Astrocyte (in vitro differentiated cells and primary cell): ENCODE measurements around the gene DUSP14. TPM values are rescaled to one million over a fixed set of nuclear protein-coding genes. Genes with fewer than 3 reads are reported as not detected.

Experiments
- DNase-seq: peaks from one replicate; pipeline ENCODE4 v3.0.0-alpha.2; 2010; ENCODE audit warnings: low read depth
- FAIRE-seq: peaks from 2 replicates; lab custom pipeline; 2011; peaks lifted over from hg19 to GRCh38; lab: Jason Lieb, UNC
- H2AFZ ChIP-seq: 2 replicates; pipeline ENCODE4 v1.6.0; 2012; ENCODE audit warnings: low read depth, low read length, inconsistent platforms
- H3K27ac ChIP-seq: 2 replicates; pipeline ENCODE4 v1.5.1; 2011; ENCODE audit warnings: low read depth, low read length, inconsistent platforms
- H3K27me3 ChIP-seq: 2 replicates; pipeline ENCODE4 v1.6.0; 2011; ENCODE audit warnings: low read length, inconsistent platforms; ENCODE audit not compliant: insufficient read depth
- H3K36me3 ChIP-seq: 2 replicates; pipeline ENCODE4 v1.5.1; 2011; ENCODE audit warnings: low read length, inconsistent platforms; ENCODE audit not compliant: insufficient read depth
- H3K4me1 ChIP-seq: 2 replicates; pipeline ENCODE4 v1.5.1; 2011; ENCODE audit warnings: low read length, inconsistent platforms; ENCODE audit not compliant: insufficient read depth
- H3K4me2 ChIP-seq: 2 replicates; pipeline ENCODE4 v1.6.0; 2012; ENCODE audit warnings: low read length, inconsistent platforms
- H3K4me3 ChIP-seq: 2 replicates; pipeline ENCODE4 v1.5.1; 2011; ENCODE audit warnings: low read depth, mild to moderate bottlenecking, low read length, inconsistent platforms; ENCODE audit not compliant: insufficient read depth
- H3K79me2 ChIP-seq: 2 replicates; pipeline ENCODE4 v1.6.0; 2012; ENCODE audit warnings: mild to moderate bottlenecking, low read length, inconsistent platforms; ENCODE audit not compliant: insufficient read depth
- H3K9ac ChIP-seq: 2 replicates; pipeline ENCODE4 v1.6.0; 2012; ENCODE audit warnings: mild to moderate bottlenecking, low read length, inconsistent platforms
- H3K9me3 ChIP-seq: 2 replicates; pipeline ENCODE4 v1.5.1; 2012; ENCODE audit warnings: low read depth, mild to moderate bottlenecking, low read length, inconsistent platforms; ENCODE audit not compliant: insufficient read depth
- H4K20me1 ChIP-seq: 2 replicates; pipeline ENCODE4 v1.6.0; 2012; ENCODE audit warnings: low read length, inconsistent platforms; ENCODE audit not compliant: insufficient read depth
- H3K27ac Mint-ChIP-seq: one replicate; pipeline ENCODE4 v1.8.0; 2021; ENCODE audit warnings: mild to moderate bottlenecking, mixed read lengths; ENCODE audit not compliant: unreplicated experiment
- H3K27me3 Mint-ChIP-seq: one replicate; pipeline ENCODE4 v1.8.0; 2021; ENCODE audit warnings: low read depth, mixed read lengths; ENCODE audit not compliant: unreplicated experiment
- H3K36me3 Mint-ChIP-seq: one replicate; pipeline ENCODE4 v1.8.0; 2021; ENCODE audit warnings: low read depth, mixed read lengths; ENCODE audit not compliant: unreplicated experiment
- H3K4me1 Mint-ChIP-seq: one replicate; pipeline ENCODE4 v1.8.0; 2021; ENCODE audit warnings: low read depth, mixed read lengths; ENCODE audit not compliant: unreplicated experiment
- H3K4me3 Mint-ChIP-seq: one replicate; pipeline ENCODE4 v1.8.0; 2021; ENCODE audit warnings: mild to moderate bottlenecking, moderate library complexity, mixed read lengths; ENCODE audit not compliant: unreplicated experiment
- H3K9me3 Mint-ChIP-seq: one replicate; pipeline ENCODE4 v1.8.0; 2021; ENCODE audit warnings: mild to moderate bottlenecking, mixed read lengths; ENCODE audit not compliant: unreplicated experiment
- CTCF ChIP-seq: IDR thresholded peaks from 2 replicates; pipeline ENCODE4 v1.5.1; 2011; ENCODE audit warnings: low read depth, mild to moderate bottlenecking, inconsistent platforms, low read length, moderate library complexity; ENCODE audit not compliant: insufficient read depth
- EZH2 ChIP-seq: IDR thresholded peaks from 2 replicates; pipeline ENCODE4 v1.6.1; 2012; ENCODE audit warnings: mild to moderate bottlenecking, low read length, inconsistent platforms; ENCODE audit not compliant: insufficient read depth
- total RNA-seq: library from RNA; stranded (reverse); gene quantifications from 2 replicates; pipeline ENCODE4 v1.2.1, GENCODE V29; 2021

The DUSP14 gene
- total RNA-seq, 1 donor from 2014 or later = 69.1 TPM

GRCh38 chr17:37541880-37542660 is 52.4 kb downstream of the DUSP14 start:
- H3K27me3 ChIP-seq = no peaks in the 10 kb centered on the region
- no peak overlapping the region for H3K27ac ChIP-seq
- peaks cover 14% of the 10 kb centered on the region for H3K4me1 Mint-ChIP-seq
- DNase-seq = peak; percentile 40
- H2AFZ ChIP-seq = no peak overlapping the region
- H3K36me3 Mint-ChIP-seq = peaks cover 24% of the 10 kb centered on the region
- H3K4me3 ChIP-seq = no peak overlapping the region
- no peaks in the 10 kb centered on the region for H3K9me3 Mint-ChIP-seq
- H3K36me3 ChIP-seq = peaks cover 35% of the 10 kb centered on the region
- H3K9ac ChIP-seq = no peak overlapping the region
- H3K27ac Mint-ChIP-seq = peak overlapping the region; percentile 99
- H4K20me1 ChIP-seq = peaks cover 18% of the 10 kb centered on the region
- FAIRE-seq = no peak
- peak overlapping the region; percentile 28 for H3K4me3 Mint-ChIP-seq
- H3K79me2 ChIP-seq = peaks cover 23% of the 10 kb centered on the region
- H3K4me2 ChIP-seq = no peak overlapping the region
- TF ChIP-seq CTCF (no peak), EZH2 (no peak)
- H3K4me1 ChIP-seq = peaks cover 3% of the 10 kb centered on the region
- H3K9me3 ChIP-seq = no peaks in the 10 kb centered on the region
- H3K27me3 Mint-ChIP-seq = no peaks in the 10 kb centered on the region

GRCh38 chr17:37543637-37544052 is 54.0 kb downstream of the DUSP14 start:
- FAIRE-seq (no peak), DNase-seq (no peak)
- peaks cover 32% of the 10 kb centered on the region for H3K79me2 ChIP-seq
- TF ChIP-seq EZH2 = no peak
- no peak for TF ChIP-seq CTCF
- H4K20me1 ChIP-seq = peaks cover 20% of the 10 kb centered on the region
- no peak overlapping the region for H3K4me2 ChIP-seq
- no peaks in the 10 kb centered on the region for H3K9me3 ChIP-seq
- H3K4me3 ChIP-seq = no peak overlapping the region
- peaks cover 3% of the 10 kb centered on the region for H3K4me1 ChIP-seq
- H3K27me3 Mint-ChIP-seq = no peaks in the 10 kb centered on the region
- H3K36me3 ChIP-seq = peaks cover 24% of the 10 kb centered on the region
- H3K9ac ChIP-seq = no peak overlapping the region
- no peak overlapping the region for H3K27ac ChIP-seq
- no peaks in the 10 kb centered on the region for H3K27me3 ChIP-seq
- H3K9me3 Mint-ChIP-seq = no peaks in the 10 kb centered on the region
- H2AFZ ChIP-seq = no peak overlapping the region
- no peak overlapping the region for H3K27ac Mint-ChIP-seq
- peaks cover 18% of the 10 kb centered on the region for H3K4me1 Mint-ChIP-seq
- peaks cover 15% of the 10 kb centered on the region for H3K36me3 Mint-ChIP-seq
- H3K4me3 Mint-ChIP-seq = no peak overlapping the region

- H3K9me3 Mint-ChIP-seq = no peaks in the 10 kb centered on the region
- H3K9ac ChIP-seq = no peak overlapping the region
- no peaks in the 10 kb centered on the region for H3K9me3 ChIP-seq
- peaks cover 31% of the 10 kb centered on the region for H4K20me1 ChIP-seq
- no peak overlapping the region for H3K4me3 ChIP-seq
- H3K79me2 ChIP-seq = peaks cover 46% of the 10 kb centered on the region
- no peak overlapping the region for H3K27ac Mint-ChIP-seq
- peaks cover 9% of the 10 kb centered on the region for H3K36me3 ChIP-seq
- peaks cover 3% of the 10 kb centered on the region for H3K4me1 ChIP-seq
- TF ChIP-seq EZH2 = no peak
- no peak for TF ChIP-seq CTCF
- H3K4me1 Mint-ChIP-seq = peaks cover 18% of the 10 kb centered on the region
- H3K27me3 Mint-ChIP-seq = no peaks in the 10 kb centered on the region
- no peaks in the 10 kb centered on the region for H3K27me3 ChIP-seq
- DNase-seq (no peak), FAIRE-seq (no peak)
- no peak overlapping the region for H3K27ac ChIP-seq
- no peak overlapping the region for H3K4me3 Mint-ChIP-seq
- no peak overlapping the region for H2AFZ ChIP-seq
- no peak overlapping the region for H3K4me2 ChIP-seq
- H3K36me3 Mint-ChIP-seq = peaks cover 14% of the 10 kb centered on the region
Measured at GRCh38 chr17:37545486-37545885, 55.8 kb downstream of the DUSP14 start.
